Cardiac fibroblast (primary cell): Measurements from ENCODE around the gene GRIN1.

Experiments used
- DNase-seq, 2 donors: peaks; one replicate each; pipeline versions ENCODE4 v3.0.0 to v3.0.0-alpha.2; 2010; ENCODE audit warnings: low read depth in 2 of 2
- H3K4me3 ChIP-seq, 2 donors: replicated peaks in 1 of 2; 1 replicate in 1 of 2; 2 replicates in 1 of 2; pipeline ENCODE4 v1.5.1; 2011; ENCODE audit warnings: low read depth in 2 of 2, low read length in 2 of 2, mild to moderate bottlenecking in 2 of 2, moderate library complexity in 1 of 2
- CTCF ChIP-seq: IDR thresholded peaks from one replicate; pipeline ENCODE4 v1.5.1; 2011; ENCODE audit warnings: low read depth, mild to moderate bottlenecking, low read length, inconsistent platforms

Gene GRIN1

GRCh38 chr9:137163365-137163715 is 24.4 kb downstream of the GRIN1 start:
- peak overlapping the region; percentile 21 to 41 for H3K4me3 ChIP-seq
- TF ChIP-seq CTCF, result no peak
- peak in 1 of 2 donors; percentile 21 for DNase-seq

GRCh38 chr9:137163805-137164204 is 24.9 kb downstream of the GRIN1 start:
- H3K4me3 ChIP-seq, result no peak overlapping the region
- TF ChIP-seq CTCF, result no peak
- no peak for DNase-seq

GRCh38 chr9:137164370-137165249 is 25.7 kb downstream of the GRIN1 start:
- no peak for DNase-seq
- no peak for TF ChIP-seq CTCF
- no peak overlapping the region for H3K4me3 ChIP-seq

GRCh38 chr9:137165250-137165836 is 26.4 kb downstream of the GRIN1 start:
- DNase-seq, result no peak
- H3K4me3 ChIP-seq, result no peak overlapping the region
- no peak for TF ChIP-seq CTCF

- H3K4me3 ChIP-seq, result no peak overlapping the region
- DNase-seq, result no peak
- no peak for TF ChIP-seq CTCF
Observed at GRCh38 chr9:137166380-137167229, 27.7 kb downstream of the GRIN1 start.

- no peak overlapping the region for H3K4me3 ChIP-seq
- TF ChIP-seq CTCF, result no peak
- no peak for DNase-seq
Observed at GRCh38 chr9:137167277-137167746, 28.4 kb downstream of the GRIN1 start.
